SK-N-MC (cell line): Measurements from ENCODE around the gene KCNQ1OT1.

Experiments
- EZH2 ChIP-seq: fragments of 200-600 bp; sonication (generic); IDR thresholded peaks from one replicate; pipeline ENCODE4 v1.6.1; 2017; ENCODE audit warnings: antibody characterized with exemption
- FOXP2 ChIP-seq: optimal IDR thresholded peaks from 2 replicates; pipeline ENCODE3; 2011; ENCODE audit warnings: mild to moderate bottlenecking, moderate library complexity; ENCODE audit not compliant: insufficient read depth; ENCODE audit errors: extremely low read length, control extremely low read depth
- POLR2AphosphoS5 ChIP-seq: IDR thresholded peaks from 2 replicates; pipeline ENCODE4 v1.6.1; 2012; ENCODE audit warnings: mild to moderate bottlenecking, low read depth, low read length, borderline replicate concordance

DNA sequence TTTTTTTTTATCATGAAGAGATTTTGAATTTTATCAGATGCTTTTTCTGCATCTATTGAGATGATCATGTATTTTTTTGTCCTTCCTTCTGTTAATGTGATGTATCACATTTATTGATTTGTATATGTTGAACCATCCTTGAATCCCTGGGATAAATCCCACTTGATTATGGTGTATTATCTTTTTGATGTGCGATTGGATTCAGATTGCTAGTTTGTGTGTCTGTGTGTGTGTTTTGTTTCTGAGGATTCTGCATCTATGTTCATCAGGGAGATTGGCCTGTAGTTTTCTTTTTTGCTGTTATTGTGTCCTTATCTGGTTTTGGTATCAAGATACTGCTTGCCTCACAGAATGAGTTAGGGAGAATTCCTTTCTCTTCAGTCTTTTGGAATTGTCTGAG, 52.6 kb downstream of the KCNQ1OT1 start:
- no peak for TF ChIP-seq POLR2AphosphoS5
- TF ChIP-seq EZH2 = no peak
- TF ChIP-seq FOXP2 = no peak
